Mesothelial cell of epicardium (in vitro differentiated cells): ENCODE measurements around the gene SCUBE1. TPM values are rescaled to one million over a fixed set of nuclear protein-coding genes. Genes with fewer than 3 reads are reported as not detected.

Experiments used
- DNase-seq, 2 experiments: peaks; one replicate each; pipeline ENCODE4 v3.0.0; 2021; ENCODE audit warnings: low spot score in 2 of 2; ENCODE audit not compliant: unreplicated experiment in 2 of 2
- H3K27ac Mint-ChIP-seq: 2 replicates; pipeline ENCODE4 v1.8.0; 2021; ENCODE audit warnings: mixed read lengths
- H3K27me3 Mint-ChIP-seq: 2 replicates; pipeline ENCODE4 v1.8.0; 2021; ENCODE audit warnings: low read depth, mixed read lengths
- H3K36me3 Mint-ChIP-seq: 2 replicates; pipeline ENCODE4 v1.8.0; 2021; ENCODE audit warnings: mixed read lengths
- H3K4me1 Mint-ChIP-seq: 2 replicates; pipeline ENCODE4 v1.8.0; 2021; ENCODE audit warnings: mixed read lengths
- H3K4me3 Mint-ChIP-seq: 2 replicates; pipeline ENCODE4 v1.8.0; 2021; ENCODE audit warnings: mild to moderate bottlenecking, moderate library complexity, mixed read lengths
- H3K9me3 Mint-ChIP-seq: 2 replicates; pipeline ENCODE4 v1.8.0; 2021; ENCODE audit warnings: mixed read lengths
- total RNA-seq: library from RNA; stranded (reverse); gene quantifications from 3 replicates; pipeline ENCODE4 v1.2.1, GENCODE V29; 2021
- TF ChIP-seq, protein P1 (sequence below): fragments of 200-600 bp; sonication (generic); IDR thresholded peaks from one replicate; pipeline ENCODE4 v1.5.0; 2021; ENCODE audit warnings: antibody characterized with exemption; ENCODE audit not compliant: unreplicated experiment

Gene SCUBE1
- total RNA-seq, 1 donor from 2014 or later = 19.3 TPM

DNA sequence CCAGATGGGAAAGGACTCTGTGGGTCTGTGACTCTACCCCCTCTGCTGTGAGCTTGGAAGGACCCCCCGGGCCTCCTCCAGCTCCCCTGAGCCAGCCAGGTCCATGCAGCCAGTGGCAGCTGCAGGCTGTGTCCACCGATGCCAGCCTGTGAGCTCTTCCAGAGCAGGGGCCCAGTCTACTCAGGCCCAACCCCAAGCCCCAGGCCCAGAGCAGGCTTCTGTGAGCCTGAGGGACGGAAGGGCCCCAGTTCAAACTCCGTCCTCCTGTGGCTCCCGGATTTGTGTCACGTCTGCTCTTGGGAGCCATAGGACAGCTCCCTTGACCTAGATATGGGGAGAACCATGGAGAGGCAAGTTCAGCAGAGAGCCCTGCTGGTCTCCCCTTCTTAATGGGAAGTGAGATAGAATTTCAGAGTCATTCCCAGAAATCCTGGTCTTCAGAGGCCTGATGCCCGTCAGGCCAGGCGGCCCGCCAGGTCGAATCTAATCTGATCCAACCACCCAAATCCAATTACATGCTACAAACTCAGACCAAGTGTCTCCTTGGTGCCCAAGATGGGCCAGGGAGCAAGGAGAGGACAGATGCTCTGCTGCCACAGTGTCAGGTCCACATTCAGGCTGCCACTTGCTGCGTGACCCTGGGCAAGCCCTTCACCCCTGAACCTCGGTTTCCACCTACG, 75.1 kb downstream of the SCUBE1 start:
- Mint-ChIP-seq H3K27ac (no peak overlapping the region), H3K36me3 (no peaks in the 10 kb centered on the region), H3K4me3 (no peak overlapping the region), H3K27me3 (peaks cover 2% of the 10 kb centered on the region), H3K9me3 (no peaks in the 10 kb centered on the region), H3K4me1 (peaks cover 28% of the 10 kb centered on the region)
- TF ChIP-seq, protein P1, sequence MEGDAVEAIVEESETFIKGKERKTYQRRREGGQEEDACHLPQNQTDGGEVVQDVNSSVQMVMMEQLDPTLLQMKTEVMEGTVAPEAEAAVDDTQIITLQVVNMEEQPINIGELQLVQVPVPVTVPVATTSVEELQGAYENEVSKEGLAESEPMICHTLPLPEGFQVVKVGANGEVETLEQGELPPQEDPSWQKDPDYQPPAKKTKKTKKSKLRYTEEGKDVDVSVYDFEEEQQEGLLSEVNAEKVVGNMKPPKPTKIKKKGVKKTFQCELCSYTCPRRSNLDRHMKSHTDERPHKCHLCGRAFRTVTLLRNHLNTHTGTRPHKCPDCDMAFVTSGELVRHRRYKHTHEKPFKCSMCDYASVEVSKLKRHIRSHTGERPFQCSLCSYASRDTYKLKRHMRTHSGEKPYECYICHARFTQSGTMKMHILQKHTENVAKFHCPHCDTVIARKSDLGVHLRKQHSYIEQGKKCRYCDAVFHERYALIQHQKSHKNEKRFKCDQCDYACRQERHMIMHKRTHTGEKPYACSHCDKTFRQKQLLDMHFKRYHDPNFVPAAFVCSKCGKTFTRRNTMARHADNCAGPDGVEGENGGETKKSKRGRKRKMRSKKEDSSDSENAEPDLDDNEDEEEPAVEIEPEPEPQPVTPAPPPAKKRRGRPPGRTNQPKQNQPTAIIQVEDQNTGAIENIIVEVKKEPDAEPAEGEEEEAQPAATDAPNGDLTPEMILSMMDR = no peak
- DNase-seq = no peak

DNA sequence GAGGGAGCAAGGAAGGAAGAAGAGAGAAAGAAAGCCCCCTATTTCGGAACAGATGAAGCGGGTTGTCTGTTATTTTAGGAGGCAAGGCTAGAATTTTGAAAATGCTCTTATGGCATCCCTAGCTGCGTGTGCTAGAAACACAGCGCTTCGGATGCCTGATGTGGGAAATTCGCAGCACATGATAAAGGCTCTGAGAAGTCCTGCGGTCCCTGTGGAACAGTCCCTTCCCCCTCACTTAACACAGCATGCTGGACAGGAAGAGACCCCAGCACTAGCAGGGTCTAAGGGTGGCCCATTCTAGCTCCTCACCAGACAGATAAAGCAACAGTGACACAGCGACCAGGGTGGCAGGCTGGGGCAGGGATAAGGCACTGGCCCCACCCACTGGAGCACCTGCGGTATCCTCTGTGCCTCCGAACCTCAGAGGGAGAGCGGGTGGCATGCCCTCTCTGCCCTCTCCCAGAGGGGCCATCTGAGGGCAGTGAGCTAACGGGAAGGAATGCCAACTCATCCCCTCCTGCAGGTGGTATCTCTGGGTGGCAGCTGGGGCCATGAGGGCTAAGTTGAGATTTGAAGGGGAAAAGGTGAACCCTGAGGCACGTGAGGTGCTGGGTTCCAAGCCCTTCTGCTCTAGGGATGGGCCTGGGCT, 75.7 kb downstream of the SCUBE1 start:
- Mint-ChIP-seq H3K27ac (no peak overlapping the region), H3K4me3 (no peak overlapping the region), H3K27me3 (peaks cover 2% of the 10 kb centered on the region), H3K36me3 (no peaks in the 10 kb centered on the region), H3K9me3 (no peaks in the 10 kb centered on the region), H3K4me1 (peaks cover 33% of the 10 kb centered on the region)
- DNase-seq = no peak
- TF ChIP-seq, protein P1 = no peak

DNA sequence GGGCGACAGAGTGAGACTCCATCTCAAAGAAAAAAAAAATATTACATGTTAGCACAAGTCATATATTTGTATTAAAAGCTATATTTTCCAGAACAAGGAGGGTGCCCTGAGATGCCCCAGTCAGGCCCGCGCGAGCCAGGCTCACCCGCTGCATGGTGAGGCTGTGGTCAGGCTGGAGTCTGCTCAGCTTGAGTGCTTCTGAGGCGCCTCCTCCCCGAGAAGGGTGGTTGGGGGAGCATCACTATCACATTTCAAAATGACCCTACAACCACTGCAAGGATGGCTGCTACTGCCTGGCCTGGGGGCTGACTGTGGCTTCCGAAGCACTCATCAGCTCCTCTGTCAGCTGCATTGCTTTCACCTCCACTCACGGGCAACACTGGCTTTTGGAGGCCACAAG, 77.1 kb downstream of the SCUBE1 start:
- TF ChIP-seq, protein P1 = no peak
- Mint-ChIP-seq H3K36me3 (no peaks in the 10 kb centered on the region), H3K4me1 (peaks cover 33% of the 10 kb centered on the region), H3K27ac (no peak overlapping the region), H3K27me3 (peaks cover 2% of the 10 kb centered on the region), H3K9me3 (no peaks in the 10 kb centered on the region), H3K4me3 (no peak overlapping the region)
- no peak for DNase-seq

DNA sequence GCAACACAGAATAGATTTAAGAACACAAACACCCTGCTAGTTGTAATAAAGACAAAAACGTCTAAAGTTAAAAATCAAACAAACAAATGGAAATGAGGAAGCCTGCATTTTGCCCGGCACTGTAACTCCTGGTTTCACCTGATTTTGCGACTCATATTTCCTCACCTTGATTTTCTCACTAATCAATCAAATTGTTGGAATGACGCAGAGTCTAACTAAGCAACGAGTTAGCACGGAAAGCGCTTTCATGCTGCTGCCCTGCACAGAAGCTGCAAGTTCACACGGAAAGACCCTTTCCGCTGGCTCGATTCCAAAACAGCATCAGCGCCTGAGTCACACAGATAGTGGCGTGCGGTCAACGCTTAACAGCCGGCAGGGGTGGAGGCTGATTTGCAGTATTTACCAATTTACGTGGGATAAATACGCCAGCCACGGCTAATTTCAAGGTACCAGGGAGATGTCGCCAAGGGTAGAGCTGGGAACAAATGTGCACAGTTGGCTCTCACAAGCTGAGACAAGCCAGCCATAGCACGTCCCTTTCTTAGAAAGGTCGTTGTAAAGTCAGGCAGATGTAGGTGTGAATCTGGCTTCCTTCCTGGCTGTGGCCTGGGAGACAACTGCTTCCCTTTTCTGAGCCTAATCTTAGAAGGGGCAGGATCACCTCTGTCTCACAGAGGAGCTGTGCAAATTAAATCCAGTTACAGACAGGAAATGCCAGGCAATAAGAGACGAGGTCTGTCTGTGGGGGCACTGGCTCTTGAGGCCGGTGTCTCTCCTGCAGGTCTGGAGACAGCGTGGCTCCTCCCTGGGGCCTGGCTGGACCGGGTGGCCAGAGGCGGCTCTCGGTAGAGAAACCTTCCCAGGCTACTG, 79.3 kb downstream of the SCUBE1 start:
- peak; percentile 53 to 70 for DNase-seq
- Mint-ChIP-seq H3K4me1 (peaks cover 28% of the 10 kb centered on the region), H3K4me3 (peak overlapping the region; percentile 33), H3K36me3 (no peaks in the 10 kb centered on the region), H3K27me3 (peaks cover 2% of the 10 kb centered on the region), H3K9me3 (no peaks in the 10 kb centered on the region), H3K27ac (peak overlapping the region; percentile 28)
- TF ChIP-seq, protein P1 = no peak

DNA sequence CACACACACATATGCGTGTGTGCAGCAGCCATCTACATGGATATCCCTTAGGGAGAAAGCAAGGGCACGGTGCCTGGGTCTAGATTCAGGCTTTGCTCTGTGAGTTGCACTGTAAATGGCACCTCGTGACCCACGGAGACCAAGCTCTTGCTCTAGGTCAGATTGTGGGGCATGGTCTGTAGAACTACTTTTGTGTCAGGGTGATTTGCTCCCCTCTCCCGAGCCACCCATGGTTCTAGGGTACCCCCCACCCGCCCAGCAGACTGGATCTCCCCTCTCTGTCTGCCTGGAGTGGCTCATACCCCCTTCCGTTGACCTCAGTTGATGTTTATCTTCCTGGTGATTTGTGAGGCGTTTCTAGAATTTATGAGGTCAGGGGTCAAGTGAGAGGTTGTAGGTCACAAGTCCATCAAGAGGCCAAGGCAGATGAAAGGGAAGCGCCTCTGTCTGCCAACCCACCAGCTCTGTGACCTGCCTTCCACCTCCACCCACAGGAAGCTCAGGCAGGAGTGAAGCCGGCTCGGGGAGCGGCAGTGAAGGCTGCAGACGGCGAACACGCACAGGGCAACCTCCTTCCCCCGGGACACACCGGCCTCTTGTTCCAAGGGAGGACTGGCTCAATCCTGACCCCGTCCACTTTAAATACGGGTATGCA, 80.1 kb downstream of the SCUBE1 start:
- no peaks in the 10 kb centered on the region for H3K9me3 Mint-ChIP-seq
- DNase-seq = no peak
- H3K4me1 Mint-ChIP-seq = peaks cover 28% of the 10 kb centered on the region
- peaks cover 2% of the 10 kb centered on the region for H3K27me3 Mint-ChIP-seq
- H3K4me3 Mint-ChIP-seq = peak overlapping the region; percentile 33
- no peaks in the 10 kb centered on the region for H3K36me3 Mint-ChIP-seq
- TF ChIP-seq, protein P1 = no peak
- peak overlapping the region; percentile 28 for H3K27ac Mint-ChIP-seq
